ENCODE measurements around the gene NAXD.

NAXD gene

DNA sequence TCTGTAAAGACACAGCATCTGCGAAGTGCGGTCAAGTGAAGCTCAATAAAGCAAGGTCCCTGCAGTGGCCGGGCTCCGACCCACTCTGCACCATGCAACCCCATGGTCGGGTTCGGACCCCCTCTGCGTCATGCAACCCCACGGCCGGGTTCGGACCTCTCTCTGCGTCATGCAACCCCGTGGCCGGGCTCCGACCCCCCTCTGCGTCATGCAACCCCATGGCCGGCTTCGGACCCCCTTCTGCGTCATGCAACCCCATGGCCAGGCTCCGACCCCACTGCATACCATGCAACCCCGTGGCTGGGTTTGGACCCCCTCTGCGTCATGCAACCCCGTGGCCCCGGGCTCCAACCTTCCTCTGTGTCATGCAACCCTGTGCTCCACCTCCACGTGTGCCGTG is 46.7 kb downstream of the NAXD start:
- H3K4me3 ChIP-seq (replicated peaks; ENCODE audit: insufficient read depth, low read length), result no peak overlapping the region
- no peak for TF ChIP-seq SPI1 (IDR thresholded peaks at IDR 0.05; ENCODE audit: borderline replicate concordance, low read depth)
- TF ChIP-seq, protein P1, sequence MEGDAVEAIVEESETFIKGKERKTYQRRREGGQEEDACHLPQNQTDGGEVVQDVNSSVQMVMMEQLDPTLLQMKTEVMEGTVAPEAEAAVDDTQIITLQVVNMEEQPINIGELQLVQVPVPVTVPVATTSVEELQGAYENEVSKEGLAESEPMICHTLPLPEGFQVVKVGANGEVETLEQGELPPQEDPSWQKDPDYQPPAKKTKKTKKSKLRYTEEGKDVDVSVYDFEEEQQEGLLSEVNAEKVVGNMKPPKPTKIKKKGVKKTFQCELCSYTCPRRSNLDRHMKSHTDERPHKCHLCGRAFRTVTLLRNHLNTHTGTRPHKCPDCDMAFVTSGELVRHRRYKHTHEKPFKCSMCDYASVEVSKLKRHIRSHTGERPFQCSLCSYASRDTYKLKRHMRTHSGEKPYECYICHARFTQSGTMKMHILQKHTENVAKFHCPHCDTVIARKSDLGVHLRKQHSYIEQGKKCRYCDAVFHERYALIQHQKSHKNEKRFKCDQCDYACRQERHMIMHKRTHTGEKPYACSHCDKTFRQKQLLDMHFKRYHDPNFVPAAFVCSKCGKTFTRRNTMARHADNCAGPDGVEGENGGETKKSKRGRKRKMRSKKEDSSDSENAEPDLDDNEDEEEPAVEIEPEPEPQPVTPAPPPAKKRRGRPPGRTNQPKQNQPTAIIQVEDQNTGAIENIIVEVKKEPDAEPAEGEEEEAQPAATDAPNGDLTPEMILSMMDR (IDR thresholded peaks at IDR 0.05; ENCODE audit: insufficient read depth, low read length), result no peak
- TF ChIP-seq, protein P2, sequence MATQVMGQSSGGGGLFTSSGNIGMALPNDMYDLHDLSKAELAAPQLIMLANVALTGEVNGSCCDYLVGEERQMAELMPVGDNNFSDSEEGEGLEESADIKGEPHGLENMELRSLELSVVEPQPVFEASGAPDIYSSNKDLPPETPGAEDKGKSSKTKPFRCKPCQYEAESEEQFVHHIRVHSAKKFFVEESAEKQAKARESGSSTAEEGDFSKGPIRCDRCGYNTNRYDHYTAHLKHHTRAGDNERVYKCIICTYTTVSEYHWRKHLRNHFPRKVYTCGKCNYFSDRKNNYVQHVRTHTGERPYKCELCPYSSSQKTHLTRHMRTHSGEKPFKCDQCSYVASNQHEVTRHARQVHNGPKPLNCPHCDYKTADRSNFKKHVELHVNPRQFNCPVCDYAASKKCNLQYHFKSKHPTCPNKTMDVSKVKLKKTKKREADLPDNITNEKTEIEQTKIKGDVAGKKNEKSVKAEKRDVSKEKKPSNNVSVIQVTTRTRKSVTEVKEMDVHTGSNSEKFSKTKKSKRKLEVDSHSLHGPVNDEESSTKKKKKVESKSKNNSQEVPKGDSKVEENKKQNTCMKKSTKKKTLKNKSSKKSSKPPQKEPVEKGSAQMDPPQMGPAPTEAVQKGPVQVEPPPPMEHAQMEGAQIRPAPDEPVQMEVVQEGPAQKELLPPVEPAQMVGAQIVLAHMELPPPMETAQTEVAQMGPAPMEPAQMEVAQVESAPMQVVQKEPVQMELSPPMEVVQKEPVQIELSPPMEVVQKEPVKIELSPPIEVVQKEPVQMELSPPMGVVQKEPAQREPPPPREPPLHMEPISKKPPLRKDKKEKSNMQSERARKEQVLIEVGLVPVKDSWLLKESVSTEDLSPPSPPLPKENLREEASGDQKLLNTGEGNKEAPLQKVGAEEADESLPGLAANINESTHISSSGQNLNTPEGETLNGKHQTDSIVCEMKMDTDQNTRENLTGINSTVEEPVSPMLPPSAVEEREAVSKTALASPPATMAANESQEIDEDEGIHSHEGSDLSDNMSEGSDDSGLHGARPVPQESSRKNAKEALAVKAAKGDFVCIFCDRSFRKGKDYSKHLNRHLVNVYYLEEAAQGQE (IDR thresholded peaks at IDR 0.05; ENCODE audit: insufficient replicate concordance, low read depth), result no peak
- TF ChIP-seq POLR2AphosphoS5 (IDR thresholded peaks at IDR 0.05; ENCODE audit: low read depth), result no peak
- no peak for TF ChIP-seq GABPA (IDR thresholded peaks at IDR 0.05; ENCODE audit: low read depth)
- no peak overlapping the region for H3K27ac ChIP-seq (replicated peaks)
- no peaks in the 10 kb centered on the region for H3K27me3 ChIP-seq (ENCODE audit: insufficient read depth, poor library complexity, severe bottlenecking)
- no peak for DNase-seq (ENCODE audit: low read depth in 1 of 2, low spot score in 1 of 2)

DNA sequence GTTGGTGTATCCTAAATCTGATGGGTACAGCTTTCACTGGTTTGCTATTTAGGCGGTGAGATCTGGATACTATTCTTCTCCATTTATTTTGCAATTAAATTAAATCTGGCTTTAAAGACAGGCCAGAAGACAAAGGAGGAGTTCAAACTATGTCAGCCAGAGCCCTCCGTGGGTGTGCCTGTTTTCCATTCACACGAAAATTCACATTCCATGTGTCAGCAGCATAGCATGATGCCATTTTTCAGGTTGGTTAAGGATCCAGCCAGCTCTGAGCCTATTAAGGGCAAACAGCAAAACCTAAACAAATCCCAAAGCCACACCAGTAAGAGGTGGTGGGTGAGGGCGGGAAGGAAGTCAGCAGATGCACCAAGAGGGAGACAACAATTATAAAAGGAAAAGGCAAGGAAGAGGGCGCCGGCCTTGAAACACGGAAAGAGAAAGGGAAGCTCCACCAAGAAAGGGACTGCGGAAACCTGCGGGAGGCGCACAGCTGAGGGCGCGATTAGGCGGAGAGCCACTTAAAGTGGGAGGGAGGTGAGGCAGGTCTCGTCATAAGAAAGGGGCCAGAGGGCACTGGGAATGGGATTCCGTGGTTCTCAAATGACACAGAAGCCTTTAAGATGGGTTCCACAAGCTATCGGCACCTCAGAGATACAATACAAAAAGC is 47.6 kb downstream of the NAXD start:
- H3K27me3 ChIP-seq (ENCODE audit: insufficient read depth, poor library complexity, severe bottlenecking), result no peaks in the 10 kb centered on the region
- DNase-seq (ENCODE audit: low read depth in 1 of 2, low spot score in 1 of 2), result no peak
- TF ChIP-seq, protein P2 (IDR thresholded peaks at IDR 0.05; ENCODE audit: insufficient replicate concordance, low read depth), result no peak
- no peak for TF ChIP-seq GABPA (IDR thresholded peaks at IDR 0.05; ENCODE audit: low read depth)
- no peak for TF ChIP-seq SPI1 (IDR thresholded peaks at IDR 0.05; ENCODE audit: borderline replicate concordance, low read depth)
- TF ChIP-seq, protein P1 (IDR thresholded peaks at IDR 0.05; ENCODE audit: insufficient read depth, low read length), result no peak
- no peak for TF ChIP-seq POLR2AphosphoS5 (IDR thresholded peaks at IDR 0.05; ENCODE audit: low read depth)
- H3K27ac ChIP-seq (replicated peaks), result no peak overlapping the region
- no peak overlapping the region for H3K4me3 ChIP-seq (replicated peaks; ENCODE audit: insufficient read depth, low read length)

DNA sequence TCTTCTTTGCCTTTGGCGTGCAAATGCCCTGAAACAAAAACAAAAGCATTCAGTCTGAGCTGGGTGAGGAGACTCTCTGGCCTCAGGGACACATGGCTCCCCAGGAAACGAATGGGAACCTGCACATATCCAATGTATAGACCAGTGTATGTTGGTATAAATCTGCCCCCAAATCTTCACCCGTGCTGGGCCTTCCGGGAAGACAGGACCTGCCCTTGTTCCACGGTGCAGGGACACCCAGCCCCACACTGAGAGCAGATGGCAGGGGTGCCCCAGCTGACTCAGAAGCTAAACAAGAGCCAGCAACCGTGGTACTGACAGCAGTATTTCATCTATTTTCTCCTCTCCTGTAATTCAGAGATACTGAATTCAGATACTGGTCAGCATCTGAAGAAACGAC is 48.1 kb downstream of the NAXD start:
- no peak overlapping the region for H3K27ac ChIP-seq (replicated peaks)
- TF ChIP-seq, protein P1 (IDR thresholded peaks at IDR 0.05; ENCODE audit: insufficient read depth, low read length), result no peak
- TF ChIP-seq GABPA (IDR thresholded peaks at IDR 0.05; ENCODE audit: low read depth) (no peak), SPI1 (IDR thresholded peaks at IDR 0.05; ENCODE audit: borderline replicate concordance, low read depth) (no peak), POLR2AphosphoS5 (IDR thresholded peaks at IDR 0.05; ENCODE audit: low read depth) (no peak)
- TF ChIP-seq, protein P2 (IDR thresholded peaks at IDR 0.05; ENCODE audit: insufficient replicate concordance, low read depth), result no peak
- no peaks in the 10 kb centered on the region for H3K27me3 ChIP-seq (ENCODE audit: insufficient read depth, poor library complexity, severe bottlenecking)
- no peak for DNase-seq (ENCODE audit: low read depth in 1 of 2, low spot score in 1 of 2)
- no peak overlapping the region for H3K4me3 ChIP-seq (replicated peaks; ENCODE audit: insufficient read depth, low read length)
